ENCODE results near the gene TRPM2. TPM values are rescaled to one million over a fixed set of nuclear protein-coding genes. Genes with fewer than 3 reads are reported as not detected.
A peak's percentile ranks its signal among the peaks of the same experiment; 100 is the strongest.

The TRPM2 gene
- total and polyA plus RNA-seq, 5 donors = 0.61 to 1.7 (median 1.2) TPM

- no peaks in the 10 kb centered on the region for H3K27me3 ChIP-seq (ENCODE audit: control insufficient read depth, insufficient read depth)
- no peak overlapping the region for H3K27ac ChIP-seq (ENCODE audit: low read length)
- intact Hi-C loops (cut with DNase I) = no loop called here
- no peak overlapping the region for H3K4me3 ChIP-seq (ENCODE audit: low read length)
- peak in 1 of 2 donors; percentile 2 for ATAC-seq
- no peaks in the 10 kb centered on the region for H3K9me3 ChIP-seq (ENCODE audit: control insufficient read depth, low read length)
- WGBS = 85% methylated on average over 44 of the region's 44 CpGs
- no peaks in the 10 kb centered on the region for H3K4me1 ChIP-seq (ENCODE audit: control insufficient read depth, insufficient read depth, low read length)
- DNase-seq = peak in 1 of 3 donors; percentile 65
Observed at GRCh38 chr21:44329971-44330681, 23.3 kb upstream of the TRPM2 start.

- intact Hi-C loops (cut with DNase I) = no loop called here
- no peak overlapping the region for H3K4me3 ChIP-seq (ENCODE audit: low read length)
- DNase-seq (peak in 1 of 3 donors; percentile 62), ATAC-seq (no peak)
- H3K27me3 ChIP-seq (ENCODE audit: control insufficient read depth, insufficient read depth) = no peaks in the 10 kb centered on the region
- WGBS = 81% methylated on average over 18 of the region's 18 CpGs
- H3K9me3 ChIP-seq (ENCODE audit: control insufficient read depth, low read length) = no peaks in the 10 kb centered on the region
- no peak overlapping the region for H3K27ac ChIP-seq (ENCODE audit: low read length)
- no peaks in the 10 kb centered on the region for H3K4me1 ChIP-seq (ENCODE audit: control insufficient read depth, insufficient read depth, low read length)
Observed at GRCh38 chr21:44330698-44331097, 22.7 kb upstream of the TRPM2 start.

- Histone ChIP-seq H3K4me3 (ENCODE audit: low read length) (no peak overlapping the region), H3K27me3 (ENCODE audit: control insufficient read depth, insufficient read depth) (no peaks in the 10 kb centered on the region), H3K4me1 (ENCODE audit: control insufficient read depth, insufficient read depth, low read length) (no peaks in the 10 kb centered on the region), H3K9me3 (ENCODE audit: control insufficient read depth, low read length) (no peaks in the 10 kb centered on the region), H3K27ac (ENCODE audit: low read length) (no peak overlapping the region)
- 82% methylated on average over 16 of the region's 16 CpGs for WGBS
- intact Hi-C loops (cut with DNase I) = no loop called here
- DNase-seq (peak in 1 of 3 donors; percentile 67), ATAC-seq (no peak)
Observed at GRCh38 chr21:44331209-44331608, 22.2 kb upstream of the TRPM2 start.

GRCh38 chr21:44331650-44332307 is 21.6 kb upstream of the TRPM2 start:
- intact Hi-C loops (cut with DNase I) = no loop called here
- DNase-seq (peak in 1 of 3 donors; percentile 59), ATAC-seq (no peak)
- H3K4me1 ChIP-seq (ENCODE audit: control insufficient read depth, insufficient read depth, low read length) = no peaks in the 10 kb centered on the region
- no peaks in the 10 kb centered on the region for H3K9me3 ChIP-seq (ENCODE audit: control insufficient read depth, low read length)
- H3K4me3 ChIP-seq (ENCODE audit: low read length) = no peak overlapping the region
- H3K27ac ChIP-seq (ENCODE audit: low read length) = no peak overlapping the region
- no peaks in the 10 kb centered on the region for H3K27me3 ChIP-seq (ENCODE audit: control insufficient read depth, insufficient read depth)
- 64% methylated on average over 20 of the region's 20 CpGs for WGBS

- H3K27ac ChIP-seq (ENCODE audit: low read length) = no peak overlapping the region
- 88% methylated on average over 17 of the region's 17 CpGs for WGBS
- H3K4me1 ChIP-seq (ENCODE audit: control insufficient read depth, insufficient read depth, low read length) = no peaks in the 10 kb centered on the region
- intact Hi-C loops (cut with DNase I) = no loop called here
- no peaks in the 10 kb centered on the region for H3K9me3 ChIP-seq (ENCODE audit: control insufficient read depth, low read length)
- no peak overlapping the region for H3K4me3 ChIP-seq (ENCODE audit: low read length)
- H3K27me3 ChIP-seq (ENCODE audit: control insufficient read depth, insufficient read depth) = no peaks in the 10 kb centered on the region
- DNase-seq = peak in 1 of 3 donors; percentile 58
- no peak for ATAC-seq
Observed at GRCh38 chr21:44332383-44332782, 21.0 kb upstream of the TRPM2 start.

- no peak overlapping the region for H3K4me3 ChIP-seq (ENCODE audit: low read length)
- H3K4me1 ChIP-seq (ENCODE audit: control insufficient read depth, insufficient read depth, low read length) = no peaks in the 10 kb centered on the region
- H3K27me3 ChIP-seq (ENCODE audit: control insufficient read depth, insufficient read depth) = no peaks in the 10 kb centered on the region
- DNase-seq = peak in 1 of 3 donors; percentile 57
- no peak overlapping the region for H3K27ac ChIP-seq (ENCODE audit: low read length)
- 96% methylated on average over 22 of the region's 22 CpGs for WGBS
- no peak for ATAC-seq
- intact Hi-C loops (cut with DNase I) = no loop called here
- H3K9me3 ChIP-seq (ENCODE audit: control insufficient read depth, low read length) = no peaks in the 10 kb centered on the region
Observed at GRCh38 chr21:44332965-44333364, 20.5 kb upstream of the TRPM2 start.

GRCh38 chr21:44333509-44334328 is 19.7 kb upstream of the TRPM2 start:
- Histone ChIP-seq H3K9me3 (ENCODE audit: control insufficient read depth, low read length) (no peaks in the 10 kb centered on the region), H3K4me1 (ENCODE audit: control insufficient read depth, insufficient read depth, low read length) (peaks cover 5% of the 10 kb centered on the region), H3K27ac (ENCODE audit: low read length) (no peak overlapping the region), H3K4me3 (ENCODE audit: low read length) (no peak overlapping the region), H3K27me3 (ENCODE audit: control insufficient read depth, insufficient read depth) (no peaks in the 10 kb centered on the region)
- intact Hi-C loops (cut with DNase I) = no loop called here
- no peak for ATAC-seq
- peak in 1 of 3 donors; percentile 63 for DNase-seq
- WGBS = 83% methylated on average over 45 of the region's 45 CpGs

GRCh38 chr21:44334329-44335030 is 18.9 kb upstream of the TRPM2 start:
- Histone ChIP-seq H3K27ac (ENCODE audit: low read length) (no peak overlapping the region), H3K9me3 (ENCODE audit: control insufficient read depth, low read length) (no peaks in the 10 kb centered on the region), H3K27me3 (ENCODE audit: control insufficient read depth, insufficient read depth) (no peaks in the 10 kb centered on the region), H3K4me1 (ENCODE audit: control insufficient read depth, insufficient read depth, low read length) (peaks cover 5% of the 10 kb centered on the region), H3K4me3 (ENCODE audit: low read length) (no peak overlapping the region)
- peak in 2 of 3 donors; percentile 54 to 62 for DNase-seq
- 89% methylated on average over 26 of the region's 26 CpGs for WGBS
- intact Hi-C loops (cut with DNase I) = no loop called here
- ATAC-seq = no peak

GRCh38 chr21:44335266-44336059 is 18.0 kb upstream of the TRPM2 start:
- no peaks in the 10 kb centered on the region for H3K27me3 ChIP-seq (ENCODE audit: control insufficient read depth, insufficient read depth)
- ATAC-seq (no peak), DNase-seq (peak in 2 of 3 donors; percentile 54 to 63)
- no peak overlapping the region for H3K27ac ChIP-seq (ENCODE audit: low read length)
- intact Hi-C loops (cut with DNase I) = no loop called here
- H3K9me3 ChIP-seq (ENCODE audit: control insufficient read depth, low read length) = no peaks in the 10 kb centered on the region
- H3K4me3 ChIP-seq (ENCODE audit: low read length) = no peak overlapping the region
- H3K4me1 ChIP-seq (ENCODE audit: control insufficient read depth, insufficient read depth, low read length) = peaks cover 5% of the 10 kb centered on the region
- WGBS = 96% methylated on average over 23 of the region's 24 CpGs

- Histone ChIP-seq H3K9me3 (ENCODE audit: control insufficient read depth, low read length) (no peaks in the 10 kb centered on the region), H3K4me1 (ENCODE audit: control insufficient read depth, insufficient read depth, low read length) (peaks cover 5% of the 10 kb centered on the region), H3K4me3 (ENCODE audit: low read length) (no peak overlapping the region), H3K27me3 (ENCODE audit: control insufficient read depth, insufficient read depth) (no peaks in the 10 kb centered on the region), H3K27ac (ENCODE audit: low read length) (no peak overlapping the region)
- ATAC-seq (no peak), DNase-seq (peak in 1 of 3 donors; percentile 21)
- 84% methylated on average over 3 of the region's 3 CpGs for WGBS
- intact Hi-C loops (cut with DNase I) = no loop called here
Observed at GRCh38 chr21:44337449-44337848, 16.0 kb upstream of the TRPM2 start.

All from right cardiac atrium (tissue), 5 donors.